Cerebellar cortex (tissue), 1 donor: ENCODE measurements around the gene THOC6.
"Not testable (repeated sequence)": the region's sequence is repeated elsewhere in the genome, so short reads cannot be mapped to it uniquely, and the experiment has no call there.

ENCODE experiments used
- DNase-seq: peaks from one replicate; pipeline ENCODE4 v3.0.0-alpha.2; 2015; ENCODE audit warnings: low spot score

THOC6 gene

DNA sequence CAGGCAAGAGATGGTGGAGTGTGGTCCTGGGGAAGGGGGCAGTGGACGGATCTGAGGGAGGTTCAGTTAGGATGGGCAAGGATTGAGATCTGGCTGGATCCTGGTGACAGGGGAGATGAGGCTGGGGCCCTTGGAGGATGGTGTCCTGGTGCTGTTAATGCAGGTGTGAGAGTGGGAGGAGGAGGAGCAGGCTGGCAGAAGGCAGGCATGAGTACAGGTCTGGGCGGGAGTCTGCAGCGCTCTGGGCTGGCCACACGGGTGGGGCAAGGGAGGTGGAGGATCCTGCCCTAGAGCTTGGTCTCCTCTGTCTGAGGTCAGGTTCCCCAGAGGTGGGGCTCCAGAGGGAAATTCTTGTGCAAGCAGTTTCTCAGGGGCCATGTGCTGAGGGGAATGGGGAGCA is 48.3 kb downstream of the THOC6 start:
- DNase-seq: not testable (repeated sequence)

DNA sequence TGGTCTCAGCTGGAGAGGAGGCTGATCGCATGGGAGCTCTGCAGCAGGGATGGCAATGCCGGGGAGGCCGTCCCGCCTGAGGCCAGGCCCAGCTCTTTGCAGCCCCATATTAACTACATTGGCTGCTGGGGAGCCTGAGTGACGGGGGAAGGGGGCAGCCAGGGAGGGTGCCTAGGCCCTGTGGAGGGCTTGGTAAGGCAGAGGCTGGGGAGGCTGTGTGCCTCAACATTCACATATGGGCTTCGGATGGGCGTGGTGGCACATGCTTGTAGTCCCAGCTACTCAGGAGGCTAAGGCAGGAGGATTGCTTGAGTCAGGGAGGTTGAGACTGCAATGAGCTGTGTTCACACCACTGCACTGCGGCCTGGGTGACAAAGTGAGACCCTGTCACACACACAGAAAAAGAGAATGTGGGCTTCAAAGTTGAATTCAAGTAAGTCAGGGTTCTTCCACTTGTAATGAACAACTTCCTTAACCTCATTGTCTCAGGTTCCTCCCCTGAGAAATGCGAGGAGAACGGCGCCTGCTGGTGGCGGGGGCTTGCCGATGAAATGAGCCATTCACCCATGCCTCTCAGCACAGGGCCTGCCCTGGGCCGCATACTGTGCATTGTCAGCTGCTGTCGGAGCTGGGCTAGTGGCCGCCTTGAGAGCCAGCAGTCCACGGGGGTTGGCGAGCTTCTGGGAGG is 48.9 kb downstream of the THOC6 start:
- not testable (repeated sequence) for DNase-seq

DNA sequence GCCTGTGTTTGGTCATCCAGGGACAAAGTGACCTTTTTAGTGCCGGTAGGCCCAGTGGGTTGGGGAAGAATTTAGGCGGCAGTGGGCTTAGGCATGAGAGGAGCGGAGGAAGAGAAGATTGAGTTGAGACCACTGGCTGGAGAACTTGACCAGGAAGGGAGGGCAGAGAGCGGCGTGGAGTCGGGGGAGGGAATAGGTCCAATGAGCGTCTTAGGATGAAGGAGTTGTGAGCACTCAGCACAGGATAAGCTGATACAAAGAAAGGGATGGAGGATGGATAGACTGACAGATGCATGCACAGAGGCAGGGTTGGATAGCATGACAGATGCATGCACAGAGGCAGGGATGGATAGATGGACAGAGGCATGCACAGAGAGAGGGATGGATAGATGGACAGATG is 49.6 kb downstream of the THOC6 start:
- DNase-seq: no peak

DNA sequence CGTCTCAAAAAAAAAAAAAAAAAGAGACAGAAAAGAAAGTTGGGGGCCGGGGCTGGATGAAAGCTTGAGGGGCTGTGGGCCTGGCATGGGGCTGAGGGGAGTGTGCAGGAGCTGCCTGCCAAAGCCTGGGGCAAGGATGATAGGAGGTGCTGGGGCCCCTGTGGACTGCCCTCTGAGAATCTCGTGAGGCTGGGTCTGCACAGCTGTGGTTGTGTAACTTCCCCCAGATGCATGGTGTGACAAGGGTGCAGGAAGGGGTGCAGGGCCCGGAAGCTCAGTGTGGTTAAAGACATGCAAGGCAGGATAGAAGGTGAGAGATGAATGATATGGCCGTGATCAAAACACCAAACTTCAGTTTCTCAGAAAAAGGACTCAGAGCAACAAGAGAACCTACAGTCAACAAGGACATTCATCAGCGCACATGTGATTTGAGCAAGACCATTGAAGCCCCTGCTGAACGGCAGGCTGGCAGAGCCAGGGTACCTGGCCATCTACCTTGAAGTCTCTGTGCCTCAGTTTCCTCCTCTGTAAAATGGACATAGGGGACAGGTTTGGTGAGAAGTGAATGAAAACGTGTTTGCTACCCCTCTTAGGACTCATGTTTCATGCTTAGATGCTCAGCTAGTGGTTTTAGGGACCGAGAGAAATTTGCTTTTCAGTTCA is 51.2 kb downstream of the THOC6 start:
- DNase-seq: no peak

DNA sequence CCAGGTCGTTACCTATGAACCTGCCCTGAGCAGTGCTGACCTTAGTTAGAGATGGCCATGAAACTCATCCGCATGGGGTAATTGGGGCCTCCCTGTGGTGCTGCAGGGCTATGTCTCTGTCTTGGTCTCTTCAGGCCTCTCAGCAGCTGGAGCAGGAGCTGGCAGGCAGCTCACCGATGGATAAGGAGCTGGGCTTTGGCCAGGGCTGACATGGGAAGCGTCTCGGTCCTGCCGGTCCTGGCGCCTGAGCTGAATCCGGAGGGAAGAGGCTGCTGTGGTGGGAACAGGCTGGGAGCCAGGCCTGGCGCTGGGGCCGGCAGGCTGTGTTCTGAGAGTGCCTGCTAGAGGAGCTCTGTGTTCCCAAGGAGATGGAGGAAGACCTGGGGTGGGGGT is 51.7 kb downstream of the THOC6 start:
- no peak for DNase-seq

DNA sequence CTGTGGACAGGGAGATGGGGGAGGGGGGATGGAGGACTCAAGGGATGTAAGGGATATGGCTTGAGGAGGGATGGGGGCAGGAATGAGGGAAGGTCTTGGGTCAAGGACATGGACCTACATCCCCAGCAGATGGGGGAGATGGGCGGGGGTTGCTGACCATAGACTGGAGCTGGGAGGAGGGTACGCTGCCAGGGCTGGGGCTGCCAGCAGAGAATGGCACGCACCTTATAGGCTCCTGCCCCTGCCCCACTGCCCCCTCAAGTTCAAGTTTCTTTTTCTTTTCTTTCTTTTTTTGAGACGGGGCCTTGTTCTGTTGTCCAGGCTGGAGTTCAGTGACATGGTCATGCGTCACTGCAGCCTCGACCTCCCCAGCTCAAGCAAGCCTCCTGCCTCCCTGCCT is 52.1 kb downstream of the THOC6 start:
- not testable (repeated sequence) for DNase-seq

DNA sequence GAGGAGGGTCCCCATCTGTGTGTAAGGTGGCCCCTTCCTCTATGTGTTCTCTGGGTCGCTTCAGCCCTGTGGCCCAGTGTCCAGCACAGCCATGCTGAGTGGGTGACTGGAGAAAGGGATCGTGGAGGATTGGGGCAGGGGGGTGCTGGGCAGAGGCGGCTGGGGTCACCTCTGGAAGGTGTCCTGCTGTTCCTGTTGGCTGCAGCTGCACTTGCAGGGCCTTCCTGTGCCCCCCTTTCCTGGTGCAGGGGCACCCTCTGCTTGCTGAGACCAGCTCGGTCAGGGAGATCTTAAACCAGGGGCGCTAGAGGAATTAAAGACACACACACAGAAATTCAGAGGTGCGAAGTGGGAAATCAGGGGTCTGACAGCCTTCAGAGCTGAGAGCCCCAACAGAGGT is 52.7 kb downstream of the THOC6 start:
- no peak for DNase-seq
